Body of pancreas (tissue), 4 donors: Measurements from ENCODE around the gene PFDN2.

ENCODE experiments used
- POLR2A ChIP-seq, 3 donors: fragments of 450-650 bp; IDR thresholded peaks; one replicate each; pipeline ENCODE4 v1.6.1; 2016; ENCODE audit warnings: antibody characterized with exemption in 3 of 3, mild to moderate bottlenecking in 2 of 3
- TF ChIP-seq, protein P1 (sequence below), 7 experiments: fragments of 450-650 bp in 4 of 7; fragments of 200-600 bp in 3 of 7; sonication (generic) in 3 of 7; IDR thresholded peaks; one replicate each; pipeline ENCODE4 v1.5.1; 2016 to 2019; ENCODE audit warnings: antibody characterized with exemption in 7 of 7

DNA sequence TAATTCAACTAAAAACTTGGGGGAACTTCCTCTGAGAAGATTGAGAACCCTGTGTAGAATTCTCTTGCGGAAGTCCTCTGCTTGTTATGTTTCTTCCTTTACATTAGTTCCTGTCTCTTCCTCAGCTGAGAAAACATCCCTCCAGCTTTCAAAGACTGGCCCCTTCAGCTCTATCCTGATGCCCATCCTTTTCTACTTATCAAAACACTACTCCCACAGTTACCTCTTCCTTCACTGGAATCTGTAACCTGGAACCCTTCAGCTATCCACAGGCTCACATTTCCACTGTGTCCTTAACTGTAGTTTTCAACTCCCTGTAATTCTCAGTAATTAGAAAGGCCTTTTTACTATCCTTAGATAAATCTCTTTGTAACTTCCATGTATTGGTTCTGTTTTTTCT, 20.6 kb upstream of the PFDN2 start:
- TF ChIP-seq, protein P1, sequence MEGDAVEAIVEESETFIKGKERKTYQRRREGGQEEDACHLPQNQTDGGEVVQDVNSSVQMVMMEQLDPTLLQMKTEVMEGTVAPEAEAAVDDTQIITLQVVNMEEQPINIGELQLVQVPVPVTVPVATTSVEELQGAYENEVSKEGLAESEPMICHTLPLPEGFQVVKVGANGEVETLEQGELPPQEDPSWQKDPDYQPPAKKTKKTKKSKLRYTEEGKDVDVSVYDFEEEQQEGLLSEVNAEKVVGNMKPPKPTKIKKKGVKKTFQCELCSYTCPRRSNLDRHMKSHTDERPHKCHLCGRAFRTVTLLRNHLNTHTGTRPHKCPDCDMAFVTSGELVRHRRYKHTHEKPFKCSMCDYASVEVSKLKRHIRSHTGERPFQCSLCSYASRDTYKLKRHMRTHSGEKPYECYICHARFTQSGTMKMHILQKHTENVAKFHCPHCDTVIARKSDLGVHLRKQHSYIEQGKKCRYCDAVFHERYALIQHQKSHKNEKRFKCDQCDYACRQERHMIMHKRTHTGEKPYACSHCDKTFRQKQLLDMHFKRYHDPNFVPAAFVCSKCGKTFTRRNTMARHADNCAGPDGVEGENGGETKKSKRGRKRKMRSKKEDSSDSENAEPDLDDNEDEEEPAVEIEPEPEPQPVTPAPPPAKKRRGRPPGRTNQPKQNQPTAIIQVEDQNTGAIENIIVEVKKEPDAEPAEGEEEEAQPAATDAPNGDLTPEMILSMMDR (IDR thresholded peaks at IDR 0.05), result no peak
- TF ChIP-seq POLR2A (IDR thresholded peaks at IDR 0.05), result no peak
